ENCODE data around the gene DSE. TPM values are rescaled to one million over a fixed set of nuclear protein-coding genes. Genes with fewer than 3 reads are reported as not detected.

Gene DSE
- polyA plus RNA-seq, 2 donors, result 4.5 to 8.1 TPM

DNA sequence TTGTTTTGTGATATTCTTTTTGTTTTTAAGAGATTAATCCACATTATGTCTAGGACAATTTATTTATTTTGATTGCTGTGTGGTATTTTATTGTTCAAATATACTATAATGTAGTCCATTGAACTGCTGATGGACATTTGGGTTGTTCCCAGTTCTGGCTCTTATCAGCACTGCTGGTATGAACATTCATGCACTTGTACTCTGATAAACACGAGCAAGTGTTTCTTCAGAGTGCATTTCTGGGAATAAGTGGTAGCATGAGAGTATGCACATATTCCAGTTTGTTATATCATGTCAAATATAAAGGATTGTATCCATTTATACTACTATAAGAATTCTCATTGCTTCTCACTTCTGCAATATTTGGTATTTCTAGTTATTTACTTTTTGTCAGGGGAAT, 97.5 kb downstream of the DSE start:
- WGBS, 2 donors, result 66 to 84% methylated on average over 1 of the region's 1 CpG
- H3K9me3 ChIP-seq (ENCODE audit: control insufficient read depth in 2 of 2, insufficient read depth in 1 of 2, low read depth in 1 of 2, low read length in 1 of 2), result no peaks in the 10 kb centered on the region

DNA sequence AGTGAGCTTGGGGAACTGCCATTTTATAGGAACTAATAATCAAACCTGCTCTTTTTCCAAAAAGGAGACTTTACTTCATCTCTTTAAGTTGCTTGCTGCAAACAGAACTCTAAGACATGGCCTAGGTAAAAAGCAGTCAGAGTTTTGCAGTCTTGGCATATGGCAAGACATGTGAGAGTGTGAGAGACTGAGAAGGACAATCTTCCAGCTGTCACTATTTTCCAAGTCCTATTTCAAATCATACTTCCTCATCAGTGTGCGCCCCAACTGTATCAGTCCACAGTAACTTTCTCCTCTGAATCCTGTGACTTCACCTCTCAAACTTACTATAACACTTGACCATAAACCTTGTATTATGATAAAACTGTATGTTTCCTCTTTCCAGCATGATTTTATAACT, 100.8 kb downstream of the DSE start:
- 83 to 98% methylated on average over 1 of the region's 1 CpG for WGBS, 2 donors
- H3K4me1 ChIP-seq (ENCODE audit: control insufficient read depth in 2 of 2, insufficient read depth in 2 of 2, low read length in 1 of 2), result no peaks in the 10 kb centered on the region
- no peaks in the 10 kb centered on the region for H3K36me3 ChIP-seq (ENCODE audit: control insufficient read depth in 2 of 2, insufficient read depth in 2 of 2, low read length in 1 of 2)
- H3K4me3 ChIP-seq (ENCODE audit: low read depth in 1 of 2, low read length in 2 of 2), result no peak overlapping the region
- H3K9me3 ChIP-seq (ENCODE audit: control insufficient read depth in 2 of 2, insufficient read depth in 1 of 2, low read depth in 1 of 2, low read length in 1 of 2), result no peaks in the 10 kb centered on the region
- H3K27me3 ChIP-seq (ENCODE audit: control insufficient read depth in 1 of 2, insufficient read depth in 2 of 2, low read length in 2 of 2), result no peaks in the 10 kb centered on the region
- no peak overlapping the region for H3K27ac ChIP-seq (ENCODE audit: low read depth in 2 of 2, low read length in 1 of 2)

More for the DNA sequence above, 97.5 kb downstream of the DSE start:
- no peak overlapping the region for H3K27ac ChIP-seq (ENCODE audit: low read depth in 2 of 2, low read length in 1 of 2)
- H3K36me3 ChIP-seq (ENCODE audit: control insufficient read depth in 2 of 2, insufficient read depth in 2 of 2, low read length in 1 of 2), result no peaks in the 10 kb centered on the region
- no peaks in the 10 kb centered on the region for H3K4me1 ChIP-seq (ENCODE audit: control insufficient read depth in 2 of 2, insufficient read depth in 2 of 2, low read length in 1 of 2)
- H3K4me3 ChIP-seq (ENCODE audit: low read depth in 1 of 2, low read length in 2 of 2), result no peak overlapping the region
- H3K27me3 ChIP-seq (ENCODE audit: control insufficient read depth in 1 of 2, insufficient read depth in 2 of 2, low read length in 2 of 2), result no peaks in the 10 kb centered on the region

DNA sequence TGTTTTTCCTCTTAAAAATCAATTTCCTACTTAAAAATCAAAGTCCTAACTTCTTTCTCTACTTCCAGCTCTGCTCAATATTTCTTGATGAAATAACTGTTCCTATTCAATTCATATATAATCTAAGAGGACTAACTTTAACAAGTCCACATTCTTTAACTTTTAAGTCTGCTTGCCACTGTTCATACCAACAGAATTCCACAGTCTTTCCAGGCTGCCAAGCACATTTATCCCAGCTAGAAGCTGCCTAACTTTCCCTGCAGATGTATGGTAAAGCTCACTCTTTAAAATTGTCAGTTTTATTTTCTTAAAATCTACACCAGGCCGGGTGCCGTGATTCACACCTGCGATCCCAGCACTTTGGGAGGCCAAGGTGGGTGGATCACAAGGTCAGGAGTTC, 102.0 kb downstream of the DSE start:
- no peak overlapping the region for H3K4me3 ChIP-seq (ENCODE audit: low read depth in 1 of 2, low read length in 2 of 2)
- H3K36me3 ChIP-seq (ENCODE audit: control insufficient read depth in 2 of 2, insufficient read depth in 2 of 2, low read length in 1 of 2), result no peaks in the 10 kb centered on the region
- no peaks in the 10 kb centered on the region for H3K9me3 ChIP-seq (ENCODE audit: control insufficient read depth in 2 of 2, insufficient read depth in 1 of 2, low read depth in 1 of 2, low read length in 1 of 2)
- H3K27me3 ChIP-seq (ENCODE audit: control insufficient read depth in 1 of 2, insufficient read depth in 2 of 2, low read length in 2 of 2), result no peaks in the 10 kb centered on the region
- H3K27ac ChIP-seq (ENCODE audit: low read depth in 2 of 2, low read length in 1 of 2), result no peak overlapping the region
- no peaks in the 10 kb centered on the region for H3K4me1 ChIP-seq (ENCODE audit: control insufficient read depth in 2 of 2, insufficient read depth in 2 of 2, low read length in 1 of 2)
- WGBS, 2 donors, result 92 to 94% methylated on average over 3 of the region's 3 CpGs

DNA sequence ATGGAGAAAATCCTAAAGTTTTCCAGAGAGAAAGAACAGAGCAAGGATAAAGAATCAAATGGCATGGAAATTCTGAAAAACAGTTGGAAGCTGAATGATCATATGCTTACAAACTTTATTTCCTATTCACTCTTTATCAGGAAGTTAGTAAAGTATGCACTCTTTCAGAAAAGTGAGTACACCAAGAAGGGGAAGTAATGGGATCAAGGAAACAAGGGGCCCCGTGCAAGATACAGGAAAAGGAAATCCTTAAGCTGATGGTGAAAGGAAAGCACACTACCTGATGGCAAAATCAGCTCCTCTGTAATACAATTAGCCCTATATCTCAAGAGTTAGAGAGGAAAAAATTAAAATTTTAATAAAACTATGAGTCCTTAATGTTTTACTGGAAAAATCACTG, 104.4 kb downstream of the DSE start:
- no peaks in the 10 kb centered on the region for H3K4me1 ChIP-seq (ENCODE audit: control insufficient read depth in 2 of 2, insufficient read depth in 2 of 2, low read length in 1 of 2)
- 68 to 81% methylated on average over 1 of the region's 1 CpG for WGBS, 2 donors
- H3K36me3 ChIP-seq (ENCODE audit: control insufficient read depth in 2 of 2, insufficient read depth in 2 of 2, low read length in 1 of 2), result no peaks in the 10 kb centered on the region
- H3K27me3 ChIP-seq (ENCODE audit: control insufficient read depth in 1 of 2, insufficient read depth in 2 of 2, low read length in 2 of 2), result no peaks in the 10 kb centered on the region
- no peak overlapping the region for H3K27ac ChIP-seq (ENCODE audit: low read depth in 2 of 2, low read length in 1 of 2)
- H3K9me3 ChIP-seq (ENCODE audit: control insufficient read depth in 2 of 2, insufficient read depth in 1 of 2, low read depth in 1 of 2, low read length in 1 of 2), result no peaks in the 10 kb centered on the region
- H3K4me3 ChIP-seq (ENCODE audit: low read depth in 1 of 2, low read length in 2 of 2), result no peak overlapping the region

DNA sequence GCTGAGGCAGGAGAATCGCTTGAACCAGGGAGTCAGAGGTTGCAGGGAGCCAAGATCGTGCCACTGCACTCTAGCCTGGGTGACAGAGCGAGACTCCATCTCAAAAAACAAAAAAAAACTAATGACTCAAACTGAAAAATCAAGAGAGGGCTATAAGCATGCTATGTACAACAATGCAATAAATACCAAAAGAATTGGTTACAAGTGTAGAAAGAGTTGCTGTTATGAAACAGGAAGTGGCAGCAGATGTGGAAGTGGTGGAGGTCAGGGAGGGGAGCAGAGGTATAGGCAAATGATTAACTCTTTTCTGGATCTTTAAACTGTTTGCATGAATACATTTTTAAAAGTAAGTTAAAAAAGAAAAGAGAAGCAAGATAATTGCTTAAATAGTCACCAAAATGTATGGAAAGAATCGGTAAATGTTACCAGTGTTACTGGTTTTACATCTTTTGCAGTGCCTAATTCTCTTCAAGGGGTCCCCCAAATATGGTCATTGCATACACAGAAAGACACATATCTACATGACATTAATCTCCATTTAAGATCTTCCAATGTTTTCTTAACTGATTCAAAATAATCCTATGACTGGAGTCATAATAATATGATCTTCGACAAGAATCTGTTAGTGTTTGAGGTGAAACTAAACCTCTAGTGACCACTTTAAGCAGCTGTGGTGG, 105.4 kb downstream of the DSE start:
- H3K27ac ChIP-seq (ENCODE audit: low read depth in 2 of 2, low read length in 1 of 2), result no peak overlapping the region
- no peak overlapping the region for H3K4me3 ChIP-seq (ENCODE audit: low read depth in 1 of 2, low read length in 2 of 2)
- 70 to 73% methylated on average over 5 of the region's 5 CpGs for WGBS, 2 donors
- H3K36me3 ChIP-seq (ENCODE audit: control insufficient read depth in 2 of 2, insufficient read depth in 2 of 2, low read length in 1 of 2), result no peaks in the 10 kb centered on the region
- H3K9me3 ChIP-seq (ENCODE audit: control insufficient read depth in 2 of 2, insufficient read depth in 1 of 2, low read depth in 1 of 2, low read length in 1 of 2), result no peaks in the 10 kb centered on the region
- no peaks in the 10 kb centered on the region for H3K27me3 ChIP-seq (ENCODE audit: control insufficient read depth in 1 of 2, insufficient read depth in 2 of 2, low read length in 2 of 2)
- H3K4me1 ChIP-seq (ENCODE audit: control insufficient read depth in 2 of 2, insufficient read depth in 2 of 2, low read length in 1 of 2), result no peaks in the 10 kb centered on the region

DNA sequence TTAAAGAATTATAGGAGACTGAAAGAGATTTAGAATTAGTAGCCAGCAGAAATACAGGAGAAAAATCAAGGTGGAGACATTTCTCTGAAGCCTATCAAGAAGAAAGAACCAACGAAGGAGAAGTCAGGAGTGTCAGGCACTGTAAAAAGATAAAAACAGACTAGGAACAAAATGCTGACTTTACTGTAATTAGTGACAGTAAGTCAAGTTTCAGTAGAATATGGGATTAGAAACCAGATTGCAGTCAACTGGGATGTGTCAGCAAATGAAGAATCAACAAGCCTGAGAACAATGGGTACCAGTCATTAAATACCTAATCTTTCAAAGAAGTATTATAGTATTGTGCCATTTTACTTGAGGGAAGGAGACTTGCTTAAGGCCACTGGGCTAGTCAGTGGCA, 112.0 kb downstream of the DSE start:
- no peaks in the 10 kb centered on the region for H3K9me3 ChIP-seq (ENCODE audit: control insufficient read depth in 2 of 2, insufficient read depth in 1 of 2, low read depth in 1 of 2, low read length in 1 of 2)
- no peaks in the 10 kb centered on the region for H3K27me3 ChIP-seq (ENCODE audit: control insufficient read depth in 1 of 2, insufficient read depth in 2 of 2, low read length in 2 of 2)
- WGBS, 2 donors, result 57 to 60% methylated on average over 1 of the region's 1 CpG
- H3K4me1 ChIP-seq (ENCODE audit: control insufficient read depth in 2 of 2, insufficient read depth in 2 of 2, low read length in 1 of 2), result no peaks in the 10 kb centered on the region
- no peaks in the 10 kb centered on the region for H3K36me3 ChIP-seq (ENCODE audit: control insufficient read depth in 2 of 2, insufficient read depth in 2 of 2, low read length in 1 of 2)
- H3K27ac ChIP-seq (ENCODE audit: low read depth in 2 of 2, low read length in 1 of 2), result no peak overlapping the region
- H3K4me3 ChIP-seq (ENCODE audit: low read depth in 1 of 2, low read length in 2 of 2), result no peak overlapping the region

DNA sequence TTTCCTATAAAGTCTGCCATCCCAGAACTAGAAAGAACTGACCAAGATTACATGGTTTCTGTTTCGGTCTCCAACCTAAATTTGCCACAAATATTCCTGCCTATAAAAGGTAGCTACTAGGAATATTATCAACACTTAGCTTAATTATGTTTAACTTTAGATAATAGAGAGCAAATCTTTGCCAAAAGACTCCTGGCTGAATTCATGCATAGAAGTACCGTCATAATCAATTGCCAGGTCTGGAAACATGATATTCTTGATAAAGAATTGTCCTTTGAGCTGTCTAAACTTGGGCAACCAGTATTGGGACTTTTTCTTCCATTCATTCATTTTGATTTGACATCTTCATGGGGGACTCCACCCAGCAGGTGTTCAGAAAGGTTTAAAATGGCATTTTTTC, 112.9 kb downstream of the DSE start:
- Histone ChIP-seq H3K27ac (ENCODE audit: low read depth in 2 of 2, low read length in 1 of 2) (no peak overlapping the region), H3K27me3 (ENCODE audit: control insufficient read depth in 1 of 2, insufficient read depth in 2 of 2, low read length in 2 of 2) (no peaks in the 10 kb centered on the region), H3K4me3 (ENCODE audit: low read depth in 1 of 2, low read length in 2 of 2) (no peak overlapping the region), H3K9me3 (ENCODE audit: control insufficient read depth in 2 of 2, insufficient read depth in 1 of 2, low read depth in 1 of 2, low read length in 1 of 2) (no peaks in the 10 kb centered on the region), H3K36me3 (ENCODE audit: control insufficient read depth in 2 of 2, insufficient read depth in 2 of 2, low read length in 1 of 2) (no peaks in the 10 kb centered on the region), H3K4me1 (ENCODE audit: control insufficient read depth in 2 of 2, insufficient read depth in 2 of 2, low read length in 1 of 2) (no peaks in the 10 kb centered on the region)
- WGBS, 2 donors, result 40 to 53% methylated on average over 2 of the region's 2 CpGs

DNA sequence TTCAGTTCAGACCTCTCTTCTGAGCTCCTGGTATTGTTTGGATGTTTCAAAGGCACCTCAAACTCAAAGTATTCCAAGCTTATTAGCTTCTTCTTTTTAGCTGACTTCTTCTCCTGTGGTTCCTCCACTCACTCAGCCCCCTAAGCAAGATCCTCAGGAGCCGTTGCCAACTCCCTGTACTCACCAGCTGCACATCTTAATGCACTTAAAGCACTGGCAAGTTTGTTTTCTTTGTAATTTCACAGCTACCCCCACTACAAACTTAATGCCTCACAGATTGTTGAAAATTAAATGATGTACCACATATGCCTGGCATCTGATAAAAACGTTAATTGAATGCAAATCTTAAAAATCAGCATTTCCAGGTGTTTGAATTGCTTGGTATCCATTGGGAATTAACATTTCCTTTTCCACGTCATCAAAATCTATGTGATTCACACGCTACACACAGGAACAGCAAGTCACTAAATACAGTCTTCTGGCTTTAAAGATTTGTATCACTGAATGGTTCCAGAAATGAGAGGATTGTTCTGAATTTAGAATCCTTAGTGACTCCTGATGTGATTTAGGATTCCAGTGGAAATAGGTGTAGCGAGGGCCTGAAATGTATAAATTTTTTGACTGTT, 114.9 kb downstream of the DSE start:
- H3K4me1 ChIP-seq (ENCODE audit: control insufficient read depth in 2 of 2, insufficient read depth in 2 of 2, low read length in 1 of 2), result no peaks in the 10 kb centered on the region
- H3K9me3 ChIP-seq (ENCODE audit: control insufficient read depth in 2 of 2, insufficient read depth in 1 of 2, low read depth in 1 of 2, low read length in 1 of 2), result no peaks in the 10 kb centered on the region
- no peaks in the 10 kb centered on the region for H3K27me3 ChIP-seq (ENCODE audit: control insufficient read depth in 1 of 2, insufficient read depth in 2 of 2, low read length in 2 of 2)
- H3K4me3 ChIP-seq (ENCODE audit: low read depth in 1 of 2, low read length in 2 of 2), result no peak overlapping the region
- WGBS, 2 donors, result 68 to 74% methylated on average over 5 of the region's 5 CpGs
- no peak overlapping the region for H3K27ac ChIP-seq (ENCODE audit: low read depth in 2 of 2, low read length in 1 of 2)
- no peaks in the 10 kb centered on the region for H3K36me3 ChIP-seq (ENCODE audit: control insufficient read depth in 2 of 2, insufficient read depth in 2 of 2, low read length in 1 of 2)

DNA sequence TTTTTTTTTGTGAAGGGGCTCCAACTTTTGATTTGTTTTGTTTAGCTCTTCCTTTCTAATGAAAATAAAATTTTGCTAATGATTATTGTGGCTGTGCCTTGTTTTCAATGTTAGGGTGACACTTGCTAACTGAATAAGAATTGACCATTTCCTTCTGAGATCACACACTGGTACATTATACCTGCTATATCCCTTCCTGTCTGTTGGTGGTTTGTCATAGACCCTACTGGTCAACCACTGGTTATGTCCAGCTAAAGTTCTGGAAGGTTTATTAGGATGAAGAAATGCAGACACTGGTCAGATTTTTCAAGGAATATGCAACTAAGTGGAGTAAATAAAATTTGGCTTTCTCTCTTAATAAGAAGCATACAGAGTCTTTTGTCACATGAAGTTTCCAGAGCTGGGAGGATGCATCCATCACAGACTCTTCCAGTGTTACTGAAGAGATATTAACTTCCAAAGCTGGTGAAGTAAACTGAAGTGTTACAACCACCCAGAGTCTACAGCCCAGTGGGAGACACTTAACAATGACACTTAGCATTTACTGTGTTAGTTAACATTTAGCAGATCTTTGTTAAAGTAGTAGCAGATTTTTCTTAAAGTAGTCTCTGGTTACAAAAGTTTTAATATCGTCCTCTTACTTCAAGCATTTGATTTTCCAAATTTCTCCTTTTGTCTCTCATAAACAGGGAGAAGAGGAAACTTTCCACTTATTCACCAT, 121.0 kb downstream of the DSE start:
- no peak overlapping the region for H3K4me3 ChIP-seq (ENCODE audit: low read depth in 1 of 2, low read length in 2 of 2)
- 91 to 93% methylated on average over 1 of the region's 1 CpG for WGBS, 2 donors
- H3K27ac ChIP-seq (ENCODE audit: low read depth in 2 of 2, low read length in 1 of 2), result no peak overlapping the region
- H3K27me3 ChIP-seq (ENCODE audit: control insufficient read depth in 1 of 2, insufficient read depth in 2 of 2, low read length in 2 of 2), result no peaks in the 10 kb centered on the region
- no peaks in the 10 kb centered on the region for H3K9me3 ChIP-seq (ENCODE audit: control insufficient read depth in 2 of 2, insufficient read depth in 1 of 2, low read depth in 1 of 2, low read length in 1 of 2)
- H3K4me1 ChIP-seq (ENCODE audit: control insufficient read depth in 2 of 2, insufficient read depth in 2 of 2, low read length in 1 of 2), result no peaks in the 10 kb centered on the region
- H3K36me3 ChIP-seq (ENCODE audit: control insufficient read depth in 2 of 2, insufficient read depth in 2 of 2, low read length in 1 of 2), result no peaks in the 10 kb centered on the region
